ENCODE data around the gene EHMT1. TPM values are rescaled to one million over a fixed set of nuclear protein-coding genes. Genes with fewer than 3 reads are reported as not detected.
A peak's percentile ranks its signal among the peaks of the same experiment; 100 is the strongest.
"Not testable (repeated sequence)": the region's sequence is repeated elsewhere in the genome, so short reads cannot be mapped to it uniquely, and the experiment has no call there.

Gene EHMT1
- total RNA-seq, 1 donor from 2014 or later: 71.7 TPM

DNA sequence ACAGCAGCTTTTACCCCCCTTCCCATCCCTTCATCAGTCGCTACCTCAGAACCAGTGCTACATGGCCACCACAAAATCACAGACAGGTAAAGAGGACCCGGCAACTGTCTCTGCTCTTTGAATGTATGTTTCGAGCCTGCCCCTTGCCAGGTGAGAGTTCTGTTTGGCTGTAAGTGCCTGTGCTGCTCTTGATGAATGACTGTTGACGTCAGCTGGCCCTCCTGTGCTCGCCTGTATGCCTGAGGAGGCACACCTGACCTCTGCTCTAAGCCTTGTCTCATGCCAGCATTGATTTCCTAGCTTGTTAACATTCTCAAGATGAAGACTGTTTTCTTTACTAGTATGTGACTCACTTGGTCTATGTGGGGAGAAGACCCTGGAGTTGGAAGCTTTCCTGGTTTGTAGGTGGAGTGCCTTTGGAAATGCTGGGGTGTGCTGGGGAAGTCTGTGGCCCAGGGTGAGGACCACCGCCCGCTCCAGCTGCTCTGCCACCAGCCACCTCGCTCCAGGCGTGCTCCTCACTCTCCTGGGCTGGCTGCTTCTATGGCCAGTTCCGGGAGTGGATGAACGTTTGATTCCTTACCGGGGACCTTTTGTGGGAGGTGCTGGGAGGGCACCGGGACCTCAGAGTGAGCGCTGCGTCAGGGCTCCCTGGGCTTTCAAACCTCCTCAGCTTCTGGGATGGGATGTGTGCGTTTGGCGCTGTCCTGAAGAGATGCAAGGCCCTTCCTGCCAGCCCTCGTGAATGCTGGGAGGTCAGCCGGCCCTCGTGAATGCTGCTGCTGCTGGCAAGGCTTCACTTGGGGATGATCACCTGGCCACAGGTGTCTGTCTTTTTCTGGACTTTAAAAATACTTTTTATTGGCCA is 109.9 kb downstream of the EHMT1 start:
- FAIRE-seq (no peak), DNase-seq (ENCODE audit: low spot score in 2 of 2) (no peak)

- no peak for FAIRE-seq
- no peak for DNase-seq (ENCODE audit: low spot score in 2 of 2)
These were observed 112.6 kb downstream of the EHMT1 start for GRCh38 chr9:137731216-137731946.

- FAIRE-seq (no peak), DNase-seq (ENCODE audit: low spot score in 2 of 2) (no peak)
These were observed 113.4 kb downstream of the EHMT1 start for GRCh38 chr9:137731947-137732813.

DNA sequence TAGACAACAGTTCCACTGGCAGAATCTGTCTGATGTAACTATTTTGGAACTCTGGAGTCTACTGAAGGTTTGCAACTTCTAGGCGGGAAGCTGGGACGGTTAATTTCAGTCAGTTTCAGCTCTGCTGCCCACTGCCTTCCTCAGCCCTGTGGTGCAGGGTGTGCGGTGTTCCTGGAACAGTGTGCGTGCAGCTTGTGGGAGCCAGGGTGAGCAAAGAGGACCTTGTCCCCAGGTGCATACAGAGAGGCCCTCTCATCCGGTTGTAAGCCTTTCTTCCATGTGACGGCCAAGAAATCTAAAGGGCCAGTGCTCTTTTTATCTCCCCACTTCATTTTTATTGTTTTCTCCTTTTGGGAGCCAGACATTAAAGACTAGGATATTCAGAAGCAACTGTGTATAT is 114.6 kb downstream of the EHMT1 start:
- FAIRE-seq (no peak), DNase-seq (ENCODE audit: low spot score in 2 of 2) (no peak)

DNA sequence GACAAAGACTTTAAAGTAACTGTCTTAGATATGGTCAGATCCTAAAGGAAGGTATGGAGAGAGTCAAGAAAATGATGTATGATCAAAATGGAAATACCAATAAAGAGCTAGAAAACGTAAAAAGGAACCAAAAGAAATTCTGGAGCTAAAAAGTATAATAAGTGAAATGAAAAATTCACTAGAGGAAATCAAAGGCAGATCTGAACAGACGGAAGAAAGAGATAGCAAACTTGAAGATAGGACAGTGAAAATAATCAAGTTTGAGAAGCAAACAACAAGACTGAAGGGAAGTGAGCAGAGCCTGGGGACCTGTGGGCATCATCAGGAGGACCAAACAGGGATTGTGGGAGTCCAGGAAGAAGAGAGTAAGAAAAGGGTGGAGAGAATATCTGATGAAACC is 115.4 kb downstream of the EHMT1 start:
- DNase-seq (ENCODE audit: low spot score in 2 of 2) (no peak), FAIRE-seq (no peak)

DNA sequence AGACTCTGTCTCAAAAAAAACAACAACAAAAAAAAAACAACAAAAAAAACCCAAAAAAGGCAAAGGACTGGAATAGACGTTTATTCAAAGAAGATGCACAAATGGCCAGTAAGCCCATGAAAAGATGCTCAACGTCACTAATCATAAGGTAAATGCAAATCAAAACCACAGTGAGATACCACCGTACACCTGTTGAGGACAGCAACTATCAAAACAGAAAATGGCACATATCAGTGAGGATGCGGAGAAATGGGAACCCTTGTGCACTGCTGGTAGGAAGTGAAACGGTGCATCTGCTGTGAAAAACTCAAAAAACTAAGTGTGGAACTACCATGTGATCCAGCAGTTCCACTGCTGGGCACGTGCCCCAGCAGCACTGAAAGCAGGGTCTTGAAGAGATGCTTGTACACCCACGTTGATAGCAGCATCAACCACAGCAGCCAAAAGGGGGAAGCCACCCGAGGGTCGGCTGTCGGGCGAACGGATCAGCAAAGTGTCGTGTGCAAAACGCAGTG is 119.4 kb downstream of the EHMT1 start:
- DNase-seq (ENCODE audit: low spot score in 2 of 2); FAIRE-seq: not testable (repeated sequence)

- DNase-seq (ENCODE audit: low spot score in 2 of 2): no peak
- no peak for FAIRE-seq
These were observed 119.9 kb downstream of the EHMT1 start for GRCh38 chr9:137738703-137739102.

- DNase-seq (ENCODE audit: low spot score in 2 of 2) (no peak), FAIRE-seq (no peak)
These were observed 120.8 kb downstream of the EHMT1 start for GRCh38 chr9:137739371-137740309.

- FAIRE-seq: no peak
- peak in 1 of 2 donors; percentile 56 for DNase-seq (ENCODE audit: low spot score in 2 of 2)
These were observed 121.5 kb downstream of the EHMT1 start for GRCh38 chr9:137740312-137740711.

GRCh38 chr9:137741330-137741729 is 122.5 kb downstream of the EHMT1 start:
- DNase-seq (ENCODE audit: low spot score in 2 of 2): no peak
- no peak for FAIRE-seq

DNA sequence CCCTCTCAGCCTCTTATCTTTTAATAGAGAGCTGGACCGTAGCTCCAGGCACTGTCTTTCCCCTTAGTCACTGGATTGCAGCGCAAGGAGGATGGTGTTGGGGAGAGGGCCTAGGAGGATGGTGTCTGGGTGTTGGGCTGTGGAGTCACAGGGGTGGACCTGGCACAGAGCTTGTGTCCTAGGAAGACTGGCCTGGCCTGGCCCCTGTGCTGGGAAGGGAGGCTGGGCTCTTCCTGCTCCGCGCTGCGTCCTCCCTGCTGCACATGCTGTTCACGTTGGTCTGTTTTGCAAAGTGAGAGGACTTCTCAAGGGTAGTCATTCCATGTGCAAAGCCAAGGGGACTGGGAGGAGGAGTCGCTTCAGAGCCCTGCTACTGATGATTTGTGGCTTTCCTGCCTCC is 123.9 kb downstream of the EHMT1 start:
- DNase-seq (ENCODE audit: low spot score in 2 of 2) (no peak), FAIRE-seq (no peak)

- DNase-seq (ENCODE audit: low spot score in 2 of 2): no peak
- FAIRE-seq: no peak
These were observed 124.9 kb downstream of the EHMT1 start for GRCh38 chr9:137743695-137744094.

- no peak for DNase-seq (ENCODE audit: low spot score in 2 of 2)
- FAIRE-seq: no peak
These were observed 125.9 kb downstream of the EHMT1 start for GRCh38 chr9:137744632-137745183.

DNA sequence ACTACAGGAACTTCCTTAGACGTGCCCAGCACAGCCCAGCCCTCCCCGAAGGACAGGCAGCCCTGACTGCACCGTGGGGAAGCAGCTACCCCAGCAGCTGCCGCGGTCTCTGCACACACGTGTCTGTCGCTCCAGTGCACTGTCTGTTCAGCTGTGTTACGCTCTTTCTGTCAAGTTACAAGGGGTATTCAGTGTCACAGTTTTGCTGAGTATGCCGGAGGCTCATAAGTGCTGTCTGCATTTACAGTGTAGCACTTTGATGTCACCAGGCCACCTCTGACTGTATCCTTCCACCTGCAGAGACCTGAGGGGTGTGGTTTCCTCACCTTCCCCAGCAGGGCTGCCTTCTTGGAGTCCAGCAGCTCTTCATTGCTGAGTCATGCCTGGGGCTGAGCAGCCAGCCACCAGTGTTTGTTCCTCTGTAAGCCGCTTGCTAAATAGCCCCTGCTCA is 126.8 kb downstream of the EHMT1 start:
- no peak for DNase-seq (ENCODE audit: low spot score in 2 of 2)

DNA sequence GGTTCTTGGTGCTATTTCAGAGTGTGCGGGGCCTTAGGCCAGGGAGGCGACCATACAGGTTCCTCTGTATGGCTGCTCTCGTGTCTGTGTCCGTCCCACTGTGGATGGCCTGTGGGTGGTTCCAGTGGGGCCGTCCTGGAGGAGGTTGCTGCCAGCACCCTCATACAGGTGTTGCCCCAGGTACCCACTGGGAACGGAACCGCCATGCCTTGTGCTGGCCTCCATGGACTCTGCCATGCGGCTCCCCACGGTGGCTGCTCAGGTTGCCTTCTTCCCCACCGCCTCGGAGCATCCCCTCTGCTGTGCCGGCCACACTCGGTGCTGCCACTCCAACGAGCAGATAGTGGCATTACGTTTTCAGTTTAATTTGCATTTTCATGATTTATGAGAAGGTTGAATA is 129.5 kb downstream of the EHMT1 start:
- no peak for FAIRE-seq
- DNase-seq (ENCODE audit: low spot score in 2 of 2): no peak

More for the DNA sequence above, 126.8 kb downstream of the EHMT1 start:
- no peak for FAIRE-seq

DNA sequence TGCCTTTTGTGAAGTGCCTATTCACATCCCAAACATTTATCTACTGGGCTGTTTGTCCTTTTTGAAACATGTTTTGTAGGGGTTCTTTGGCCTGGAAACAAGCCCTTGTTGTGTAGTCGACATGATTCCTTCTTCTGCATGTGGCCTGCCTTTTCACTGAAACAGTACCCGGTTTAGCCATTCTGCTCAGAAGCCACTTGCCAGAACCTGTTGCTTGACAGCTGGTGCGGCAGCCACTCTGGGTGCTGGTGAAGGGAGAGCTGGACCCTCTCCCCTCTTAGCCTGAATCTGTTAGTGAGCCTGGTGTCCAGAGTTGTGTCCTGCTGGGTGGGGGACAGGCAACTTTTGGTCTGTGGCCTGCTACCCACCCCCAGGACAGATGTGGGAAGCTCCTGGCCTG is 129.9 kb downstream of the EHMT1 start:
- DNase-seq (ENCODE audit: low spot score in 2 of 2): no peak
- FAIRE-seq: no peak

DNA sequence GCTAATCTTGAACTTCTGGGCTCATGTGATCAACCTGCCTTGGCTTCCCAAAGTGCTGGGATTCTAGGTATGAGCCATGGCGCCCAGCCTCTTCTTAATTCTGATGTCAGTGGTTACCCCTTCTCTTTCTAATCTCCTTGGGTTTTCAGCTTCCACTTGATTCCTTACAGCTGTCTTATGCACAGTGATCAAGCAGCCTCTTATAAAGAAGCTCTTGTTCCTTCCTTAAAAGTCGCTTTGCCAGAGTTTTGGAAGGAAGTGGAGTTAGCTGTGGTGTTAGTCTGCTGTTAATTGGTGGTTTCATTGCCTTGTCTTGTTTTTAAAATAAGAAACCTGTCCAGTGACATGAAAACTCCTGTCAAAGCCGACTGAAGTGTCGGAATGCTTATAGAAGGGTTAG is 130.7 kb downstream of the EHMT1 start:
- DNase-seq (ENCODE audit: low spot score in 2 of 2) (no peak), FAIRE-seq (no peak)

DNA sequence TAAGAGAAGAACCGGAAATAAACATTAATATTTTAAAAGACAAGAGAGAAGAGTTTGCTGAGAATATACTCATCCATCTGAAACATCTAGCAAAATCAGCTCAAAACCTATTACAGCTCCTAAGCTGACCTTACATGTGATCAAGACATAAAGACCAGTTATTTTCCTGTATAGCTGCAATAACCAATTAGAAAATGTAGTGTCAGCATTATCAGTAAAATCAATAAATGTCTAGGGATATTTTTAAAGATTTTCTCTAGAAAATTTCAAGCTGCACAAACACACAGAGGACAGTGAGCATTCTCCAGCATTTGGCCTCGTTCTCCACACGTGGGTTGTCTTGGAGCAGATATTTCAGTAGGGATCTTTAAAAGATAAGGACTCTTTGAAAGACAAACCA is 131.2 kb downstream of the EHMT1 start:
- no peak for DNase-seq (ENCODE audit: low spot score in 2 of 2)
- FAIRE-seq: no peak

DNA sequence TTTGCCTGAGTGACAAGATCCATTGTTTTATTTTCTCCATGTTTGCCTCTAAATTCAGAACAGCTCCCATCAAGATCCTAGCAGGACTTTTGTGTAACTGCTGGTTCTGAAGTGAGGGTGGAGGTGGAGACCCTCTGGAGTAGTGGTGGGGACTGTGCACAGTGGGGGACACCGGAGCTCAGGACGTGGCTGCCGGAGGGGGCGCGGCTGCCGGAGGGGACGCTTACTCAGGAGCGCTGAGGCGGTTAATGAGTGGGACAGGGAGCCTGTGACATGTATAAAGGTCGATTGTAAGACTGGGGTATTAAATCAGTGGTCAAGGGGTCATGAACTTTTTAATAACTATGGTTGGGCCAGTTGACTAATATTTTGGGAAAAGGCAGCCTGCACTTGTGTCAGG is 131.8 kb downstream of the EHMT1 start:
- FAIRE-seq (no peak), DNase-seq (ENCODE audit: low spot score in 2 of 2) (no peak)

Measured in frontal cortex (tissue), 4 donors.